Erythroblast (primary cell): ENCODE results near the gene SPINK6.

Source experiments
- GATA1 ChIP-seq: IDR thresholded peaks from 2 replicates; pipeline ENCODE4 v1.6.1; 2011; ENCODE audit warnings: low read depth, mild to moderate bottlenecking, control low read depth, low read length, moderate library complexity
- POLR2A ChIP-seq: IDR thresholded peaks from 2 replicates; pipeline ENCODE4 v1.6.1; 2011; ENCODE audit warnings: mild to moderate bottlenecking, low read length

DNA sequence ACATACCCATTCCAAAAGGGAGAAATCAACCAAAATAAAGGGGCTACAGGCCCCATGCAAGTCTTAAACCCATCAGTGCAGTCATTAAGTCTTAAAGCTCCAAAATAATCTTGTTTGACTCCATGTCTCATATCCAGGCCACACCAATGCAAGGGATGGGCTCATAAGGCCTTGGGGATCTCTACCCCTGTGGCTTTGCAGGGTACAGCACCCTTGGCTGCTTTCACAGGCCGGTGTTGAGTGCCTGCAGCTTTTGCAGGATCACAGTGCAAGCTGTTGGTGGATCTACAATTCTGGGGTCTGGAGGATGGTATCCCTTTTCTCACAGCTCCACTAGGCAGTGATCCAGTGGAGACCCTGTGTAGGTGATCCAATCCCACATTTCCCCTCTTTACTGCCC lies 39.5 kb upstream of the SPINK6 start:
- TF ChIP-seq POLR2A (no peak), GATA1 (no peak)
